ENCODE measurements around the gene NAALADL2.

NAALADL2 gene

DNA sequence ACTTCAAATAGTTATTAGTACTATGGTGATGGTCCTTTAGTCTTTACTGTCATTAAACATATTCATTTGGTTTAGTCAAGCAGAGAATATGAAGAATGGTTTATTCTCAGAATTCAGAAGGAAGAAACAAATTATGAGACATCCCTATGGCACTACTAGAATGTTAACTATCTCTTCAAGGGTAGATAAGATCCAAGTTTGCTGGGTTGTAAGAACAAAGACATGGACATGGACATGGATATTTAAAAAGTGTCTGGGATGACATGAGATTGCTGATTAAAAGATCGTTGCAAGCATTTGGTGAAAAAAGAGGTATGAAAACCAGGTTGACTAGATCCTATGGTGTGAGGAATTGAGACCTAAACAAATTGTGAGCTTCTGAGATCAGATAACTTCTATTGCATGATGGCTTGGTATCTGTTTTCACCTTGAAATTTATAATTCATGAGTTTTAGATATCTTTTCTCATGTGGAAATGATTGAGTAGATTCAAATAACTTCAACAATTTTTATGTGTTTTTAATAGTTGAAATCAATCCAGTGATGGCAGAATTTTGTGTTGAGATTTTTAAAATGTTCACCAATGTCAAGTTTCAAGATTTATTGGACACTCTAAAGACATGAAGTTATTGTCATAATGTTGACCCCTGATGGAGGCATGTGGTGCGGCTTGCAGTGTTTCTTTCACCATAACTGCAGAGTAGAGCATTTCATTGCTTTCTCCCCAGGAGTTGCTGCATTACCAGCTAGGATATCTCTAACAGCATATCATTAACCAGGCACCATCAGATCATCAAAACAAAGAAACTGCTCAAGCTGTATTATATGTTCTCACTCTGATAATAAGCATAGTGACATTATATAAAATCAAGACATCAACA lies 72.6 kb downstream of the NAALADL2 start:
- TF ChIP-seq, protein P1, sequence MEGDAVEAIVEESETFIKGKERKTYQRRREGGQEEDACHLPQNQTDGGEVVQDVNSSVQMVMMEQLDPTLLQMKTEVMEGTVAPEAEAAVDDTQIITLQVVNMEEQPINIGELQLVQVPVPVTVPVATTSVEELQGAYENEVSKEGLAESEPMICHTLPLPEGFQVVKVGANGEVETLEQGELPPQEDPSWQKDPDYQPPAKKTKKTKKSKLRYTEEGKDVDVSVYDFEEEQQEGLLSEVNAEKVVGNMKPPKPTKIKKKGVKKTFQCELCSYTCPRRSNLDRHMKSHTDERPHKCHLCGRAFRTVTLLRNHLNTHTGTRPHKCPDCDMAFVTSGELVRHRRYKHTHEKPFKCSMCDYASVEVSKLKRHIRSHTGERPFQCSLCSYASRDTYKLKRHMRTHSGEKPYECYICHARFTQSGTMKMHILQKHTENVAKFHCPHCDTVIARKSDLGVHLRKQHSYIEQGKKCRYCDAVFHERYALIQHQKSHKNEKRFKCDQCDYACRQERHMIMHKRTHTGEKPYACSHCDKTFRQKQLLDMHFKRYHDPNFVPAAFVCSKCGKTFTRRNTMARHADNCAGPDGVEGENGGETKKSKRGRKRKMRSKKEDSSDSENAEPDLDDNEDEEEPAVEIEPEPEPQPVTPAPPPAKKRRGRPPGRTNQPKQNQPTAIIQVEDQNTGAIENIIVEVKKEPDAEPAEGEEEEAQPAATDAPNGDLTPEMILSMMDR (IDR thresholded peaks at IDR 0.05; ENCODE audit: control extremely low read depth, extremely low read depth, low read depth, missing control alignments), result no peak
- ChIA-PET CTCF (no interaction called here), POLR2A (no interaction called here)
- no peak for DNase-seq (ENCODE audit: extremely low spot score)

DNA sequence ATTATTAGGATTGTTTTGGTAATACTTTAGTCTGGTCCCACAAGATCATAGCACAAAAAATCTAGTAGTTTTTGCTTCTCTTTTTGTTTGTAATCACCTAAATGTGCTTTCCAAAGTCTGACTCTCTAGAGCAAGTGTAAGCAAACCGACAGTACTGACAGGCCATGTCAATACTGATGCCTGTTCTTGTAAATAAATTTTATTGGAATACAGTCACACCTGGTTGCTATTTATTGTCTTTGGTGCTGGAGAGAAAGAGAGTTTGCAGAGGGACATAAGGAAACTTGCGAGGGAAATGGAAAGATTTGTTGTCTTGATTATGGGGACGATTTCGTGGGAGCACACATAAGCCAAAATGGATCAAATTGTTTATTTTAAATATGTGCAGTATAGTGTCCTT lies 77.5 kb downstream of the NAALADL2 start:
- ChIA-PET POLR2A (no interaction called here), CTCF (interaction anchor here (1.3 kb wide), 1 partner anchor 57 kb away, joined by 3 read pairs; no protein-coding TSS in a partner anchor)
- no peak for DNase-seq (ENCODE audit: extremely low spot score)
- TF ChIP-seq, protein P1 (IDR thresholded peaks at IDR 0.05; ENCODE audit: control extremely low read depth, extremely low read depth, low read depth, missing control alignments), result no peak

DNA sequence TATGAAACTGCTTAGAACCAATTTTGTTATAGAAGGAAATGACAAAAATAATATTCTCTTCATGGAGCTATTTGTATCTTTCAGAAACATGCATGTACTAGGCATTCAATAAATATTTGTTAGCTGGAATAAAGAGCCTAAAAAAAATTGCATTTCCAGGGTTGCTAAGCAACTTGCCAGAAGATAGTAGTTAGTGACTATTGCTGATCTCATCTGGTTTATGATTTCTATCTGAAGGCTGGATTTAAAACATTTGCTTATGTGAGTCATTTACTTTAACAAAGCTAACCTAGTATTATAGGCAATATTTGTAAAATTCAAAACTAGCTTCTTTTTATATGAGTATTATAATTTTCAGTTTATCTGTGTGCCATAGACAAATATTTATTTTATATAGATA lies 78.3 kb downstream of the NAALADL2 start:
- DNase-seq (ENCODE audit: extremely low spot score), result no peak
- TF ChIP-seq, protein P1 (IDR thresholded peaks at IDR 0.05; ENCODE audit: control extremely low read depth, extremely low read depth, low read depth, missing control alignments), result no peak
- POLR2A ChIA-PET, result no interaction called here
- CTCF ChIA-PET, result interaction anchor here (1.3 to 1.6 kb wide), 3 partner anchors 9 to 58 kb away, joined by 3 read pairs; no protein-coding TSS in a partner anchor

DNA sequence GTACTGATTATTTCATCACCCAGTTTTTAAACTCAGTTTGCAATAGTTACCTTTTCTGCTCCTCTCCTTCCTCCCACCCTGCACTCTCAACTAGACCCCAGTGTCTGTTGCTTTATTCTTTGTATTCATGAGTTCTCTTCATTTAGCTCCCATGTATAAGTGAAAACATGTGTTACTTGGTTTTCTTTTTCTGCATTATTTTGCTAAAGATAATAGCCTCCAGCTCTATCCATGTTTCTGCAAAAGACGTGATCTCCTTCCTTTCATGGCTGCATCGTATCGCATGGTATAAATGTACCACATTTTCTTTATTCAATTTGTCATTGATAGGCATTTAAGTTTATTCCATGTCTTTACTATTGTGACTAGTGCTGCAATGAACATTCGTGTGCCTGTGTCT lies 79.0 kb downstream of the NAALADL2 start:
- POLR2A ChIA-PET, result no interaction called here
- CTCF ChIA-PET, result interaction anchor here (1.4 to 1.6 kb wide), 2 partner anchors 9 to 18 kb away, joined by 3 read pairs; no protein-coding TSS in a partner anchor
- TF ChIP-seq, protein P1 (IDR thresholded peaks at IDR 0.05; ENCODE audit: control extremely low read depth, extremely low read depth, low read depth, missing control alignments), result no peak
- DNase-seq (ENCODE audit: extremely low spot score), result no peak

DNA sequence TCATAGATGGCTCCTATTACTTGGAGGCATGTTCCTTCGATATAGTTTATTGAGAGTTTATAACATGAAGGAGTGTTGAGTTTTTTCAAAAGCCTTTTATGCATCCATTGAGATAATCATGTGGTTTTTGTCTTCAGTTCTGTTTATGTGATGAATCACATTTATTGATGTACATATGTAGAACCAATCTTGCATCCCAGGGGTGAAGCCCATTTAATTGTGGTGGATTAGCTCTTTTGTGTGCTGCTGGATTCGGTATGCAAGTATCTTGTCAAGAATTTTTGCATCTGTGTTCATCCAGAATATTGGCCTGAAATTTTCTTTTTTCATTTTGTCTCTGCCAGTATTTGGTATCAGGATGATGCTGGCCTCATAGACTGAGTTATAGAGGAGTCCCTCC lies 81.0 kb downstream of the NAALADL2 start:
- TF ChIP-seq, protein P1 (IDR thresholded peaks at IDR 0.05; ENCODE audit: control extremely low read depth, extremely low read depth, low read depth, missing control alignments), result no peak
- no peak for DNase-seq (ENCODE audit: extremely low spot score)
- POLR2A ChIA-PET, result no interaction called here
- CTCF ChIA-PET, result interaction anchor here (0.8 to 1.4 kb wide), 3 partner anchors 11 to 39 kb away, joined by 3 read pairs; no protein-coding TSS in a partner anchor

DNA sequence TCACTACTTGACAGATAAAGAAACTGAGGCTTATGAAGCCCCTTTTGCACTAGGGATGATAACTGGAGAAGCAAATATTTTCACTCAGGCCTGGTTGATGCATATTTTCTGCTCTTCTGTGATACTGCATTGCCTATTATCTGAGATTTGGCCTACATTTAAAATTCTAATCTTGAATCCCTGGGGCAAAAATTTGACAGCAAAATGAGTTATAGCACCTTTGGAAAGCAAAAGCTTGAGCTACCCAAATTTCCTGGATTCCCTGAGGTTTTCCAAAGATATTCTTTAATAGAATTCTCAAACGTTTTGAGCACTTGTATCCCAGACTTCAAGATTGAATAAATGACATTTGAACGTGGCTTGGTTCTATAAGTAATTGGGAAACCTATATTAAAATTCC lies 86.1 kb downstream of the NAALADL2 start:
- ChIA-PET POLR2A (no interaction called here), CTCF (no interaction called here)
- TF ChIP-seq, protein P1 (IDR thresholded peaks at IDR 0.05; ENCODE audit: control extremely low read depth, extremely low read depth, low read depth, missing control alignments), result no peak
- no peak for DNase-seq (ENCODE audit: extremely low spot score)

All from GM10248 (cell line).